ENCODE results near the gene FGF11. TPM values are rescaled to one million over a fixed set of nuclear protein-coding genes. Genes with fewer than 3 reads are reported as not detected.

Gene FGF11
- total RNA-seq, 1 donor from 2014 or later, result 2.4 TPM

DNA sequence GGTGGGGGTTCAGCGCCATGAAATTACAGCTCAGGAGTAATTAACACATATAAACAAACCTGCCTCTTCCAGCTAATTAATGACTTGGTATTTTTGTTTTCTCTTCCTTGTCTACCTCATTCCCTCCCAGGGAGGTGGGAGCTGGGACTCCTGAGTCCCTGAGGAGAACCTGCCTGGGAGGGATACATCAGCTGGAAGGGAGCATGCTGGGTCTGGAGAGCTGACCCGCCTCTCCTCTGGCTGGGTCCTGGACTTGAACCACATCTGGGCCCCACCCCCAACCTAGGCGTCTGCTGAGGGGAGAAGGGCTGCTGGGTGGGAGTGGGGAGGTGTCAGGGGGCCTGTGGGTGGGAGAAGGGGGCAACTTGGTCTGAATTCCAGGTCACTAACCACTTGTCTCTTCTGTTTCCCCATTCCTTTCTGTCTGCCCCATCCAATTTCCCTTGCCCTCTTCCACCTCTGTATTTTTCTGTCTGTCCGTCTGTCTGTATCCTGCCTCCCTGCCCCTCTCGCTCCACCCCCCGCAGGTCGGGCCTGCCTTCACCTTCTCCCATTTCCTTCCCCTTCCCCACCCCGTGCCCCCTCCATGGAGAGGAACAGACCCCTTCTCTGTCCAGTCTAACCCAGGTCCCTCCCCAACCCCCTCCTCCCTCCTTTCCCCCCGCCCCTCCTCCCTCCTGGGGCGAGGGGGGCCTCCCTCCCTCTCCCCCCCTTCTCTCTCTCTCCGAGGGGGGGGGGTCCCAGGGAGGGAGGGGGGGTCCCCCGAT is 31.6 kb upstream of the FGF11 start, which contains the start of gene NLGN2:
TSS of gene NLGN2 (plus strand) at position 361 of the 767 bp plus-strand sequence. CDS start 411 bp downstream, outside the sequence.
- no peak for DNase-seq (ENCODE audit: low spot score)

DNA sequence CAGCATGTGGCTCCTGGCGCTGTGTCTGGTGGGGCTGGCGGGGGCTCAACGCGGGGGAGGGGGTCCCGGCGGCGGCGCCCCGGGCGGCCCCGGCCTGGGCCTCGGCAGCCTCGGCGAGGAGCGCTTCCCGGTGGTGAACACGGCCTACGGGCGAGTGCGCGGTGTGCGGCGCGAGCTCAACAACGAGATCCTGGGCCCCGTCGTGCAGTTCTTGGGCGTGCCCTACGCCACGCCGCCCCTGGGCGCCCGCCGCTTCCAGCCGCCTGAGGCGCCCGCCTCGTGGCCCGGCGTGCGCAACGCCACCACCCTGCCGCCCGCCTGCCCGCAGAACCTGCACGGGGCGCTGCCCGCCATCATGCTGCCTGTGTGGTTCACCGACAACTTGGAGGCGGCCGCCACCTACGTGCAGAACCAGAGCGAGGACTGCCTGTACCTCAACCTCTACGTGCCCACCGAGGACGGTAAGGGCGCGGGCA is 31.0 kb upstream of the FGF11 start:
- DNase-seq (ENCODE audit: low spot score), result no peak

DNA sequence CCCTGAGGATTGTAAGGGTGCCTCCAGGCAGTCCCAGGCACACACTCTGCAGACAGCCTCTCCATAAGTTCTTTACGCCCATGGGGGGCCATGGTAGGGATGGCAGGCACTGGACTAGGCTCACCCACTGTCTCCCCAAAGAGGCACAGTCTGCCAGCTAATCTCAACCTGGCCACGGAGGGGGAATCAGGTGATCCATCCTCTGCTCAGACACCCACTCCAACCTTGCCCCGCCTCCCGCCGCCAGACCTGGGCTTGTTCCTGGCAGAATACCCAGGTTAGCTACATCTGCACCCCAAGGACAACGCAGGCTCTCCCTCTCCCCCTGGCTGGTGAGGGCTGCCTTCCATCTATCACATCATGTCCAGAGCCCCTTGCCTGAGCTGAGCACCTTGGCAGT is 30.4 kb upstream of the FGF11 start:
- no peak for DNase-seq (ENCODE audit: low spot score)

DNA sequence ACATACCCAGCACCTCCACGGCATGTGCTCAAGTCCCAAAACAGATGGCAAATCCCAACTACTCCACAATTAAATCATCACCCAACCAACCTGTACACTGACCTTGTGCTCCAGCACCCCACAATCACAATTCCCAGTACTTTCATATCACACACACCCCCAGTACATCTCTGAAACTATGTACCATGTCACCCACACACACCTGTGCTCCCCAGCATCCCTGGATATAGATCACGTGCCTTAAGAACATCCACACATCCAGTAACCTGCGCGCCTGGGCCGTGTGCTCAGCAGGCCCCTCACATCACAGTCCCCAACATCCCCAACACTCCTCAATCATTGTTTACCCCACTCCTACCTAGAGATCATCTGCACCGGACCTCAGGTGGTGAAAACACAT is 29.6 kb upstream of the FGF11 start:
- DNase-seq (ENCODE audit: low spot score), result no peak

DNA sequence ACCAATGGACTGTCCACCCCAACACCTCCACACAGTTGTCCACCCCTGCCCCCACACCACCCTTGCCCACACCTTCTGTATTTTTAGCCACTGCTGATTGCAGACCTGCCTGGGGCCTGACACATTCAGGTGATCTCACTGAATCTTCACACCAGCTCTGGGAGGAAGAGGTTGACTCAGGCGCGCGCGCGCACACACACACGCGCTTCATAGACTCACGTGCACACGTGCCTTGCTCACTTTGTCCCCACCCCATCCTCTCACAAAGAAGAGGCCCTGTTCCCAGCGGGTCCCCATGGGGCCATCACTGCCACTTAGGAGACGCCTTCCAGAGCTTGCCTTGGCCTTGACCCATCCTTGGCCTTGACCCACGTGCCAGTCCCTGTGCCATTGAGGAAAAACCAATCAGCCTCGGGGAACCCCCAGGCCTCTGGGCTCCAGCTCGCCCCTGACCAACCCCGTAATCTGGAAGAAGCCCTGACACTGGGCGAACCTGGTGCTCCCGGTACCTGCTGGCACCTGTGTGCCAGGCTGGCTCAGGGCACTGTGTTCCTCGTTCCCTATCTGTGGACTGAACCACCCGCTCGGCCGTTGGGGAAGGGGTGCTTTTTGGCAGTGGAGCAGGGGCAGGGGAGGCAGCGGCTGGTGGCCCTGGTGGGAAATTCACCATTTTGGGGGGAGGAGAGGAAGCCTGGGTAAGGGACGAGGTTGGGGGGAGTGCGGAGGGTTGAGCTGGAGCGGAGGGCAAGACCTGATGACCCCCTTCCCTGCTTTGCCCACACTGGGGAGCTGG is 28.5 kb upstream of the FGF11 start:
- no peak for DNase-seq (ENCODE audit: low spot score)

DNA sequence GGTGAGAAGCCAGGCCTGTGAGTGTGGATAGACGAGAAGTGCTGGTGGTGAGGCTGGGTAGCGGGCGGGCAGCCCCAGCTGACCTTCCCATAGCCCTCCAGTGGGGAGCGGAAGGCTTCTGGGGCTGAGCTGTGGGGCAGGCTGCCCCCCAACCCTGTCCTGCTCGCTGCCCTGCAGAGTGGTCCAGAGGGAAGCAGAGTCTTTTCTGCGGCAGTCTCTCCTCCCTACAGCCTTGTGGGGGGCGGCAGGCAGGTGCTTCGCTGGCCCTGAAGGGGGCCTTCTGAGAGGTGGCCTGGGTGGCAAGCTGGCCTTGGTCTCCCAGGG is 27.9 kb upstream of the FGF11 start:
- no peak for DNase-seq (ENCODE audit: low spot score)

DNA sequence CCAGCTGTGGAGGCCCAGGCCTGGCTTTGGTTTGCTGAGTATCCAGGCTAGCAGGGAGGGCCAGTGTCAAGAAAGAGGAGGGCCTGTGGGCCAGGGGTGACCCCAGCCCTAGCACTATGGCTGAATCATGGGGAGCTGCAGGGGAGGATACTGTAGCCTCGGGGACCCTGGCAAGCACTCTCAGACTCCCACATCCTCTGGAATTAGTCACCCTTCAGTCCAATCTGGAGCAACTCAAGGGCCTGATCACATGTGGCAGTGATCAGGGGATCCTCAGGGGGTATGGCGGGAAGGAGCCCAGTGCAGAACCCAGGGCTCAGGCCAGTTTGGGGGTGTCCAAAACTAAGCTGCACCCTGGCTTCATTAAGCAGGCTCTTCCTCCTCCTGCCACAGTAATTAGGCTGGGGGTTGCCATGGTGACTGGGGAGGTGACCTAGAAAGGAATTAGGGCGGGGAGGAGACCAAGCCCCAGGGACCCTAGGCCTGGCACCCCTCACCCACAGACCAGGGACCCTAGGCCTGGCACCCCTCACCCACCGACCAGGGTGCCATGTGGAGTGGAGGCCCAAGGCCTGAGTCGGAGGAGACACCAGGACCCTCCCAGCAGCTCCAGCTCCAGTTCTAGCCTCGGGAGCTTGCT is 25.8 kb upstream of the FGF11 start:
- DNase-seq (ENCODE audit: low spot score), result no peak

DNA sequence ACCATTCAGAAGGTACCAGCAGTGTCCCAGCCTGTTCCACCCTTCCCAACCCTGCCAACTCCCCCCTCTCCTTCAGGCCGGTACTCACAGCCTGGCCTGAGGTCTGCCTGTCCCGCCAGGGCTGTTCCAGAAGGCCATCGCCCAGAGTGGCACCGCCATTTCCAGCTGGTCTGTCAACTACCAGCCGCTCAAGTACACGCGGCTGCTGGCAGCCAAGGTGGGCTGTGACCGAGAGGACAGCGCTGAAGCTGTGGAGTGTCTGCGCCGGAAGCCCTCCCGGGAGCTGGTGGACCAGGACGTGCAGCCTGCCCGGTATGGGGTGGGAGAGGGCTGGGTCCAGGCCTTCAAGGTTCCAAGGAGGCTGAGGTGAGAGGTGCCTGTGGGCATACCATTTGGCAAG is 24.5 kb upstream of the FGF11 start:
- DNase-seq (ENCODE audit: low spot score), result no peak

DNA sequence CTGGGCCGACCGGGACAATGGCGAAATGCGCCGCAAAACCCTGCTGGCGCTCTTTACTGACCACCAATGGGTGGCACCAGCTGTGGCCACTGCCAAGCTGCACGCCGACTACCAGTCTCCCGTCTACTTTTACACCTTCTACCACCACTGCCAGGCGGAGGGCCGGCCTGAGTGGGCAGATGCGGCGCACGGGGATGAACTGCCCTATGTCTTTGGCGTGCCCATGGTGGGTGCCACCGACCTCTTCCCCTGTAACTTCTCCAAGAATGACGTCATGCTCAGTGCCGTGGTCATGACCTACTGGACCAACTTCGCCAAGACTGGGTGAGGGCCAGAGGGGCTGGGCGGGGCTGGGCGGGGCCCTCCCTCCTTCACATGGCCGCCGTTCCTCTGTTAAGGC is 23.5 kb upstream of the FGF11 start:
- no peak for DNase-seq (ENCODE audit: low spot score)

DNA sequence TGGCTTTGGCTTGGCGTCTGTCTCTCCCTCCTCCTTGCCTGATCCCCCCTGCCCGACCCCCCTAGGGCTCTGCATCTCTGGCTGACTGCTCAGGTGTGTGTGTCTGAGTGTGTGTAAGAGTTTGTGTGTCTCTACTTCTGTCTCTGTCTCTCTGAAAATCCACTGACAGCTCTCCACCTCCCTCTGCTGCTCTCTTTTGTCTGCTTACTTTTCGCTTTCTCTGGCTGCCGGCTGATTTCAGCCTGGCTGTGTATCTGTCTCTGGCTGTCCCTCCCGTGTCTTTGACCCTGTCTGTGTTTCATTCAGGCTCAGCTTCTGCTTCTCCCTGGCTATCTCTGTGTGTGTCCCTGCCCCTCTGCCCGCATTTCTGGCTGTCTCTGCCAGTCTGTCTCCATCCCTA is 23.0 kb upstream of the FGF11 start:
- DNase-seq (ENCODE audit: low spot score), result no peak

DNA sequence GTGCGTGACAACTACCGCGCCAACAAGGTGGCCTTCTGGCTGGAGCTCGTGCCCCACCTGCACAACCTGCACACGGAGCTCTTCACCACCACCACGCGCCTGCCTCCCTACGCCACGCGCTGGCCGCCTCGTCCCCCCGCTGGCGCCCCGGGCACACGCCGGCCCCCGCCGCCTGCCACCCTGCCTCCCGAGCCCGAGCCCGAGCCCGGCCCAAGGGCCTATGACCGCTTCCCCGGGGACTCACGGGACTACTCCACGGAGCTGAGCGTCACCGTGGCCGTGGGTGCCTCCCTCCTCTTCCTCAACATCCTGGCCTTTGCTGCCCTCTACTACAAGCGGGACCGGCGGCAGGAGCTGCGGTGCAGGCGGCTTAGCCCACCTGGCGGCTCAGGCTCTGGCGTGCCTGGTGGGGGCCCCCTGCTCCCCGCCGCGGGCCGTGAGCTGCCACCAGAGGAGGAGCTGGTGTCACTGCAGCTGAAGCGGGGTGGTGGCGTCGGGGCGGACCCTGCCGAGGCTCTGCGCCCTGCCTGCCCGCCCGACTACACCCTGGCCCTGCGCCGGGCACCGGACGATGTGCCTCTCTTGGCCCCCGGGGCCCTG is 22.2 kb upstream of the FGF11 start:
- no peak for DNase-seq (ENCODE audit: low spot score)

DNA sequence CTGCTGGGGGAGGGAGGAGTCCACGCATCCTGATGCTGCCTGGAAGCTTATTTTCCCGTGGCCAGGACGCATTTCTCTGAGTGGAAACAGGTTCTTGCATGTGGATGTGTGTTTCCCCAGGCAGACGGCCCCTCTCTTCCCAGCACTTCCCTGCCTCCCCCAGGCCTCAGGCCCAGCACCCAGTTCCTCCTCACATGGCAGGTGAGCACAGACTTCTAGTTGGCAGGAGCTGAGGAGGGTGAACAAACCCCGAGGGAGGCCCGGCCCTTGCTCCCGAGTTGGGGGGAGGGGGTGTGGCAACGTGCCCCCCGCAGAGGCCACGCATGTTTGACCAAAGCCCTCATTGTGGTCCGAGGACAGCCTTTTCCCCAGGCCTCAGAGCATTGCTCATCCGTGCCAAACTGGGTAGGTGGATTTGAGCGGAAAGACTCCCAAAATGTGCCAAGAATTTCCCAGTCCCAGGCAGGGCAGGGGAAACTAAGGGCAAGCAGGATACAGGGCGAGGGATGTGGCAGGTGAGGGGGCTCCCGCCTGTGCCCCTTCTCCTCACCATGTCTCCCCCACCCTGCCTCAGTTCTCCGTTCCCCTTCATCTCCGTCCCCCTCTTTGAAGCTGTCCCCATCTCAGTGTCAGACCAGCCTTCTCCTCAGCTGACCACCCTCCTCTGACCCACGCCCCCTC is 20.7 kb upstream of the FGF11 start:
- no peak for DNase-seq (ENCODE audit: low spot score)

DNA sequence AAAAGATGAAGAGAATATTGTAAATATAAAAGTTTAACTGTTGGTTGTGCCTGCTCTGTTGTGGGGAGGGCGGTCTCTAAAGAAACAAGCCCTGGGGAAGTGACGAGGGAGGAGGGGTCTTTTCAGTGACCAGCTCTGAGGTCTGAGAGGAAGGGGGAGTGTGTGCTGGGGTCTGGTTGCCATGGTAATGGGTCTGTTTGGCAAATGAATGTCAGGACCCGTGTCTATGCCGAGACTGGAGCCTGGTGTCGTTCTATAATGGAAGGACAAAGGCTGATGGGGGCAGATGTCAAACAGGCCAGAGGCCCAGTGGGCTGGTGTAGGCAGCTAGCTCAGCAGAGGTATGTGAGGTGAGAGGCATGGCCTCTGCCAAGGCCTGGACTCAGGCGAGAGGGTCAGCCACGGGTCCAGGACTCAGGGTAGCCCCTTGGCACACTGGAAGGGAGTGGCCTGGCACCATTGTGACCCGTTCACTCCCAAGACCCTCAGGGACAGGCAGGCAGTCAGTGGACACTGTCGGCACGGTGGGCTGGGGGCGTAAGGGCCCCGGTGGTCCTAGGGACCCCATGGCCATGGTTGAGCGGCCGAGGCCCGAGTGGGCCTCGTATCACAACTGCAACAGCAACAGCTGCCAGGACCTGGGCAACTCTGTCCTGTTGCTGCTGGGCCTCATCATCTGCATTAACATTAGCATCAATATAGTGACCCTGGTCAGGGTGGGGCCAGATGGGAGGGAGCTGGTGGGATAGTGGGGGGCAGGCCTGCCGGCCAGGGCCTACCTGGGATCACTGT is 19.3 kb upstream of the FGF11 start, which contains the start of gene SPEM1:
TSS of gene SPEM1 (plus strand) at position 506 of the 792 bp plus-strand sequence. CDS start at position 567, 61 bp downstream.
- DNase-seq (ENCODE audit: low spot score), result no peak

DNA sequence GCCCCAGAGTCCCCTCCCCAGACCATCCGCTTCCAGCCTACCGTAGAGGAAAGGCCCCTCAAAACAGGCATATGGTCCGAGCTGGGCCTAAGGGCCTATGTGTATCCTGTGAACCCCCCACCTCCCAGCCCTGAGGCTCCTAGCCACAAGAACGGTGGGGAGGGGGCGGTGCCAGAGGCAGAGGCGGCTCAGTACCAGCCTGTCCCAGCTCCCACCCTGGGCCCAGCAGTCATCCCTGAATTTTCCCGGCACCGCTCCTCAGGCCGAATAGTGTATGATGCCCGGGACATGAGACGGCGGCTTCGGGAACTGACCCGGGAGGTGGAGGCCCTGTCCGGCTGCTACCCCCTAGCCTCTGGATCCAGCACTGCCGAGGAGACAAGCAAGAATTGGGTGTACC is 18.1 kb upstream of the FGF11 start:
- no peak for DNase-seq (ENCODE audit: low spot score)

DNA sequence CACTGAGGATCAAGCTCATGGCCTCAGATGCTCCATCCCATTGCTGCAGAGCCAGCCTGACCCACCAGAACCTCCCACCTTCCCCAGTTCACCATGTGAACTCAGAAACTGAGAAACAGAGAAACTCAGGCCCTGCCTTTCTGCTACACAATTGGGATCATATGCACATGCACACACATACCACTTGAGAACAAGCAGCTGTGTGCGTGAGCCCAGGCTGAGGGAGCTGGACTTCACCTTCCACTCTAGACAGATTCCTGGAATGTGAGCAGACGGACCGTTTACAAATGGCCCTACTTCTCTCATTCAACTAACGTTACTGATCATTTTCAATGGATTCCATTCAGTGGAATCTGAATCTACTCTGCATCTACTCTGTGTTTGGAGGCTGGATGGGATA is 15.6 kb upstream of the FGF11 start:
- DNase-seq (ENCODE audit: low spot score), result no peak

DNA sequence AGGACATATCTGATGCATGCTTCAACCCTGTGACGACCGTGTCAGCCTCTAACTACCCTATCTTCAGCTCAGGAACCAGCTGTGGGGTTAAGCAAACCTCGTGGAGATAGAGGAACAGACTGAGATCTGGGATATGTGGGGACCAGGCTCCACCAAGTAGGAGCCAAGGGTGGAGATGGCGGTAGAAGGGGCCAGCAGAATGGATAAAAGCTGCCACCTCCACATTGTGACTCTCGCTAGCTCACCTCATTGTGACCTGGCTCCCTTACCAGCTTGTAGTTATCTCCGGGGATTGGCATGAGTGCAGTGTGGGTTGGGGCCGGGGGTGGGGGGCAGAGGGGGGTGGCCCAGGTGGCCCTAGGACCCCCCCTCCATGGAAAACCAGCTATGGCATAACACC is 14.0 kb upstream of the FGF11 start, which contains the start of gene SPEM2:
TSS of gene SPEM2 (plus strand) at position 301 of the 400 bp plus-strand sequence. CDS start at position 374, 73 bp downstream.
- no peak for DNase-seq (ENCODE audit: low spot score)

DNA sequence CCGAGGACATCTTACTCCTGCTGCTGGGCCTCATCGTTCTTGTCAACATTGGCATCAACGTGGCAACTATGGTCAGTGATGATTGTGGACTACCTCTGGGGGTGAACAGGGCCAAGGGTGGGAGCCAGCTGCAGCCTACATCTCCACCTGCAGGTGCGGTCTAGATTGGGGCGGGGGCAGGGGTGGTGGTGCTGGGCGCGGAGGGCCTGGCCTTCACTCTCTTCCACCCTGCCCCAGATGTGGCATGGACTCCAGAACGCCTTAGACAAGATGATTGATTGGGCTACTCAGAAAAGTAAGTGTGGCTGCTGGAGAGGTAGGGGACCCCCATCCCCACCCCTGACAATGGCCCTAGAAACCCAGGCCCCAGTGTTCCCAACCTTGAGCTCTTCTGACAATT is 13.6 kb upstream of the FGF11 start:
- no peak for DNase-seq (ENCODE audit: low spot score)

DNA sequence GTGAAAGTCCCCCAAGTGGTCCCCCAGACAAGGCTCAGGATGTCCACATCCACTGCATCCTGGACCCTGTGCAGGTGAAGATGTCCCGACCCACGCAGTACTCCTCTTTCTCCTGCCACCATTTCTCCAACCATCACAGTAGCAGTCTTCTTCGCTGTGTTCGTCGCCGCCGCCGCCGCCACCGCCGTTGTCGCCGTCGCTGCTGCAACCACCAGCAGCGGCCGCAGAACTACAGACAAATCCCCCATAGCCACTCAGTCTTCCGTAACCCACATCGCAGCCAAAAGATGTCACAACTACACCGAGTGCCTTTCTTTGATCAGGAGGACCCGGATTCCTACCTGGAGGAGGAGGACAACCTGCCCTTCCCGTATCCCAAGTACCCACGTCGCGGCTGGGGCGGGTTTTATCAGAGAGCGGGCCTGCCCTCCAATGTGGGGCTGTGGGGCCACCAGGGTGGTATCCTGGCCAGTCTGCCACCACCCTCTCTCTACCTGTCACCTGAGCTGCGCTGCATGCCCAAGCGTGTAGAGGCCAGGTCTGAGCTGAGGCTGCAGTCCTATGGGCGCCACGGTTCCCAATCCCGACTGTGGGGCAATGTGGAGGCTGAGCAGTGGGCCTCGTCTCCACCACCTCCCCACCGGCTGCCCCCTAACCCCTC is 13.0 kb upstream of the FGF11 start:
- DNase-seq (ENCODE audit: low spot score), result no peak

DNA sequence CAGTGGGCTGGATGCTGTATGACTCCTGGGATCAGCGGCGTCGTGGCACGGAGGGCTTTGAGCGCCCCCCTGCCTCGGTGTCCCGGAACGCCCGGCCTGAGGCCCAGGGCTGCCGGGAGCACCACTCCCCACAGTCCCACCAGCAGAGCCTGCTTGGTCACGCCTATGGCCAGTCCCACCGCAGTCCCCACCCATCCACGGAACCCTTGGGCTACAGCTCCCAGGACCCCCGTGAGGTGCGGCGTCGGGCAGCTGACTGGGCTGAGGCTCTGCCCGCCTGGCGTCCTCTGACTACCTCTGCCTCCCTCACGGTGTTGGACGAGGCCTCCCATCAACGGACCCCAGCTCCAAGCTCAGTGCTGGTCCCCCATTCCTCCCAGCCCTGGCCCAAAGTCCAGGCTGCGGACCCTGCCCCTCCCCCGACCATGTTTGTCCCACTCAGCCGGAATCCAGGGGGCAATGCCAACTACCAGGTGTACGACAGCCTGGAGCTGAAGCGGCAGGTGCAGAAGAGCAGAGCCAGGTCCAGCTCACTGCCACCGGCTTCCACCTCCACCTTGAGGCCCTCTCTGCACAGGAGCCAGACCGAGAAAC is 12.3 kb upstream of the FGF11 start:
- no peak for DNase-seq (ENCODE audit: low spot score)
